Esophagus muscularis mucosa (tissue), 4 donors: ENCODE measurements around the gene P2RX7. TPM values are rescaled to one million over a fixed set of nuclear protein-coding genes. Genes with fewer than 3 reads are reported as not detected.
"Not testable (repeated sequence)": the region's sequence is repeated elsewhere in the genome, so short reads cannot be mapped to it uniquely, and the experiment has no call there.

Experiments used
- DNase-seq: peaks from one replicate; pipeline ENCODE4 v3.0.0-alpha.2; 2017; ENCODE audit errors: extremely low spot score
- H3K27ac ChIP-seq, 4 donors: fragments of 200-600 bp; sonication (generic); replicated peaks in 1 of 4; 1 replicate in 3 of 4; 2 replicates in 1 of 4; pipeline ENCODE4 v1.5.1; 2016 to 2019; ENCODE audit warnings: mild to moderate bottlenecking in 1 of 4
- H3K27me3 ChIP-seq, 4 donors: fragments of 200-600 bp; sonication (generic); one replicate each; pipeline versions ENCODE4 v1.5.1 to v1.6.0; 2016 to 2019
- H3K36me3 ChIP-seq, 4 donors: fragments of 200-600 bp; sonication (generic); one replicate each; pipeline ENCODE4 v1.5.1; 2016 to 2019
- H3K4me1 ChIP-seq, 4 donors: fragments of 200-600 bp; sonication (generic); one replicate each; pipeline ENCODE4 v1.5.1; 2016 to 2019
- H3K4me3 ChIP-seq, 4 donors: fragments of 200-600 bp; sonication (generic); 1 replicate in 2 of 4; 2 replicates in 2 of 4; pipeline ENCODE4 v1.5.1; 2016 to 2019; ENCODE audit warnings: mild to moderate bottlenecking in 4 of 4, moderate library complexity in 1 of 4
- H3K9me3 ChIP-seq, 4 donors: fragments of 200-600 bp; sonication (generic); 1 replicate in 3 of 4; 2 replicates in 1 of 4; pipeline ENCODE4 v1.5.1; 2016 to 2019
- EP300 ChIP-seq: sonication (generic); formaldehyde crosslinking; IDR thresholded peaks from one replicate; pipeline ENCODE4 v1.6.1; 2017; ENCODE audit warnings: antibody characterized with exemption
- POLR2A ChIP-seq: fragments of 450-650 bp; IDR thresholded peaks from one replicate; pipeline ENCODE4 v1.6.1; 2017; ENCODE audit warnings: antibody characterized with exemption, moderate library complexity, mild to moderate bottlenecking, low read depth
- POLR2AphosphoS5 ChIP-seq, 2 donors: sonication (generic); formaldehyde crosslinking; IDR thresholded peaks; one replicate each; pipeline ENCODE4 v1.6.1; 2017; ENCODE audit warnings: antibody characterized with exemption in 2 of 2
- WGBS: methylation state at CpG from one replicate; pipeline ENCODE4 v1.1.5; 2018; 5-methylcytosine and 5-hydroxymethylcytosine counted together
- intact Hi-C: fragments of 100-400 bp; cut with DNase I; formaldehyde crosslinking; loops from one replicate; pipeline ENCODE4 v1.15.1; 2023
- total RNA-seq, 4 donors: library from RNA; depleted of rRNA; stranded (reverse); fragments of >200 nt; gene quantifications; one replicate each; pipeline versions ENCODE4 v1.1.0 to v1.2.1, GENCODE V29; 2016
- TF ChIP-seq, protein P1 (sequence below), 3 experiments: fragments of 200-600 bp in 2 of 3; fragments of 450-650 bp in 1 of 3; sonication (generic) in 2 of 3; IDR thresholded peaks; one replicate each; pipeline ENCODE4 v1.5.1; 2017 to 2019; ENCODE audit warnings: antibody characterized with exemption in 3 of 3, mild to moderate bottlenecking in 2 of 3, moderate library complexity in 1 of 3

P2RX7 gene
- total RNA-seq, 4 donors from 2014 or later: 1.5 to 4.3 (median 2.7) TPM

DNA sequence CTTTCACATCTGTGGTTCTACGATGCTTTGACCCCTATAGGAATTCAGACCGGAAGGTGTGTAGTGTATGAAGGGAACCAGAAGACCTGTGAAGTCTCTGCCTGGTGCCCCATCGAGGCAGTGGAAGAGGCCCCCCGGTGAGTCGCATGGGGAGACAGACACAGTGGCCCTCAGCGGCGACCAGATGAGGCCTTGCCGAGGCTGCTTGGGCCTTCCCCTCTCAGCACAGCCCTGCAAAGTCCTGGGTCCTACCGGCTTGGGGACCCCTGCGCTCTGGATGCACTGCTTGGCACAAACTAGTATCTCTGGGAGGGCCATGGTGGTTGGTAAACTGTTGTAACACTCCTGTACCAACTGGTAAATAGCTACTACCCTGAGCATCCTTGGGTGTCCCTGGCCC, 29.7 kb downstream of the P2RX7 start:
- Histone ChIP-seq H3K4me3 (no peak overlapping the region), H3K27me3 (no peaks in the 10 kb centered on the region), H3K36me3 (peaks cover 0 to 44% (median 8%) of the 10 kb centered on the region in 4 donors), H3K27ac (no peak overlapping the region), H3K9me3 (peaks cover 0 to 7% (median 0%) of the 10 kb centered on the region in 4 donors), H3K4me1 (no peaks in the 10 kb centered on the region)
- no peak for DNase-seq
- WGBS: 98% methylated on average over 6 of the region's 10 CpGs
- intact Hi-C loops: no loop called here
- TF ChIP-seq EP300: no peak
- no peak for TF ChIP-seq POLR2AphosphoS5 (IDR thresholded peaks at IDR 0.05)
- TF ChIP-seq, protein P1, sequence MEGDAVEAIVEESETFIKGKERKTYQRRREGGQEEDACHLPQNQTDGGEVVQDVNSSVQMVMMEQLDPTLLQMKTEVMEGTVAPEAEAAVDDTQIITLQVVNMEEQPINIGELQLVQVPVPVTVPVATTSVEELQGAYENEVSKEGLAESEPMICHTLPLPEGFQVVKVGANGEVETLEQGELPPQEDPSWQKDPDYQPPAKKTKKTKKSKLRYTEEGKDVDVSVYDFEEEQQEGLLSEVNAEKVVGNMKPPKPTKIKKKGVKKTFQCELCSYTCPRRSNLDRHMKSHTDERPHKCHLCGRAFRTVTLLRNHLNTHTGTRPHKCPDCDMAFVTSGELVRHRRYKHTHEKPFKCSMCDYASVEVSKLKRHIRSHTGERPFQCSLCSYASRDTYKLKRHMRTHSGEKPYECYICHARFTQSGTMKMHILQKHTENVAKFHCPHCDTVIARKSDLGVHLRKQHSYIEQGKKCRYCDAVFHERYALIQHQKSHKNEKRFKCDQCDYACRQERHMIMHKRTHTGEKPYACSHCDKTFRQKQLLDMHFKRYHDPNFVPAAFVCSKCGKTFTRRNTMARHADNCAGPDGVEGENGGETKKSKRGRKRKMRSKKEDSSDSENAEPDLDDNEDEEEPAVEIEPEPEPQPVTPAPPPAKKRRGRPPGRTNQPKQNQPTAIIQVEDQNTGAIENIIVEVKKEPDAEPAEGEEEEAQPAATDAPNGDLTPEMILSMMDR (IDR thresholded peaks at IDR 0.05): no peak
- no peak for TF ChIP-seq POLR2A

DNA sequence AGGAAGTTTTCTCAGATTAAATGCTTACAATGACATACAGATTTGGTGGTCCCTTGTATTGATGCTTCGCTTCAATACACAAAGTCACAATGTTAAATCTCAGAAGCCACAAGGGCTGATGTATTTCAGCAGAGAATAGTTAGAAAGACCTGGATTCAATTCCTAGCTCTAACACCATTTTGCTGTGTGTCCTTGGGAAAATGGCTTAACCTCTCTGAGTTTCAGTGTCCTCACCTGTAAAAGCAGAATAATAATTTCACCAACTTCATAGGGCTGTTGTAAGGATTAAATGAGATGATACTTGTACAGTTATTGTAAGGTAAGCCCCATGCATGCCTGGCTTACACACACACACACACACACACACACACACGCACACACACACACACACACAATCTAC, 30.3 kb downstream of the P2RX7 start:
- peaks cover 0 to 5% (median 0%) of the 10 kb centered on the region in 4 donors for H3K9me3 ChIP-seq
- intact Hi-C loops: no loop called here
- WGBS: 92% methylated on average over 2 of the region's 2 CpGs
- TF ChIP-seq, protein P1 (IDR thresholded peaks at IDR 0.05): no peak
- no peak for TF ChIP-seq EP300
- TF ChIP-seq POLR2AphosphoS5 (IDR thresholded peaks at IDR 0.05): no peak
- TF ChIP-seq POLR2A: no peak
- DNase-seq: no peak
- no peaks in the 10 kb centered on the region for H3K27me3 ChIP-seq
- H3K4me3 ChIP-seq: no peak overlapping the region
- no peak overlapping the region for H3K27ac ChIP-seq
- no peaks in the 10 kb centered on the region for H3K4me1 ChIP-seq
- peaks cover 0 to 43% (median 8%) of the 10 kb centered on the region in 4 donors for H3K36me3 ChIP-seq

- WGBS: 89% methylated on average over 6 of the region's 6 CpGs
- DNase-seq, H3K4me3 ChIP-seq, H3K4me1 ChIP-seq, H3K27me3 ChIP-seq, H3K9me3 ChIP-seq, intact Hi-C loops, H3K27ac ChIP-seq: not testable (repeated sequence)
- peaks cover 0 to 53% (median 8%) of the 10 kb centered on the region in 4 donors for H3K36me3 ChIP-seq
Measured at GRCh38 chr12:121164839-121165238, 32.2 kb downstream of the P2RX7 start.

DNA sequence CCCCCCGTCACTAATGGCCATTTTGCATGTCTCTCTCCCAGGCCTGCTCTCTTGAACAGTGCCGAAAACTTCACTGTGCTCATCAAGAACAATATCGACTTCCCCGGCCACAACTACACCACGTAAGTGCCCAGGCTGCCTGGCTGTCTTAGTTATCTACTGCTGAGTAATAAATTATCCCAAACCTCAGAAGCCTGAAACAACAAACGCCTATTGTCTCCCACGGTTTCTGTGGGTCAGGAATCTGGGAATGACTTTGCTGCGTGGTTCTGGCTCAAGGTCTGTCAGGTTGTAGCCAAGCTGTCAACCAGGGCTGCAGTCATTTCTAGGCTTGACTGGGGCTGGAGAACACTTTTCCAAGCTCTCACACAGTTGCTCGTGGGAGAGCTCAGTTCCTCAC, 32.6 kb downstream of the P2RX7 start:
- WGBS: 72% methylated on average over 7 of the region's 9 CpGs
- H3K36me3 ChIP-seq: peaks cover 0 to 54% (median 8%) of the 10 kb centered on the region in 4 donors

GRCh38 chr12:121166356-121166755, 33.7 kb downstream of the P2RX7 start:
- TF ChIP-seq POLR2A: no peak
- no peak for TF ChIP-seq EP300
- no peak for TF ChIP-seq POLR2AphosphoS5 (IDR thresholded peaks at IDR 0.05)
- TF ChIP-seq, protein P1 (IDR thresholded peaks at IDR 0.05): no peak
- no peak overlapping the region for H3K4me3 ChIP-seq
- H3K36me3 ChIP-seq: peaks cover 0 to 48% (median 8%) of the 10 kb centered on the region in 4 donors
- no peaks in the 10 kb centered on the region for H3K27me3 ChIP-seq
- H3K9me3 ChIP-seq: no peaks in the 10 kb centered on the region
- intact Hi-C loops: no loop called here
- no peaks in the 10 kb centered on the region for H3K4me1 ChIP-seq
- no peak for DNase-seq
- H3K27ac ChIP-seq: no peak overlapping the region
- WGBS: 100% methylated on average over 1 of the region's 1 CpG

More for the DNA sequence above, 32.6 kb downstream of the P2RX7 start:
- Histone ChIP-seq H3K9me3 (no peaks in the 10 kb centered on the region), H3K27ac (no peak overlapping the region), H3K27me3 (no peaks in the 10 kb centered on the region), H3K4me3 (no peak overlapping the region), H3K4me1 (no peaks in the 10 kb centered on the region)
- DNase-seq: no peak
- intact Hi-C loops: no loop called here
- TF ChIP-seq, protein P1 (IDR thresholded peaks at IDR 0.05): no peak
- TF ChIP-seq EP300: no peak
- TF ChIP-seq POLR2A: no peak
- no peak for TF ChIP-seq POLR2AphosphoS5 (IDR thresholded peaks at IDR 0.05)
